Psoas muscle (tissue), 8 donors: ENCODE data around the gene OSBP. TPM values are rescaled to one million over a fixed set of nuclear protein-coding genes. Genes with fewer than 3 reads are reported as not detected.
A peak's percentile ranks its signal among the peaks of the same experiment; 100 is the strongest.

ENCODE experiments used
- ATAC-seq, 4 donors: fragments of 200-7000 bp; cut with Tn5 transposase; one replicate each; pipeline ENCODE4 v1.9.1; 2020; ENCODE audit warnings: moderate library complexity in 3 of 4, mild to moderate bottlenecking in 2 of 4
- DNase-seq, 2 donors: peaks; one replicate each; pipeline ENCODE4 v3.0.0-alpha.2; 2020
- H3K27ac ChIP-seq: fragments of 200-600 bp; one replicate; pipeline ENCODE4 v1.8.0; 2022
- H3K27me3 ChIP-seq, 3 donors: fragments of 200-600 bp in 1 of 3; one replicate each; pipeline versions ENCODE4 v1.6.1 to v1.8.0; 2013 to 2022; ENCODE audit warnings: low read length in 2 of 3, mild to moderate bottlenecking in 2 of 3, moderate library complexity in 1 of 3; ENCODE audit not compliant: insufficient read depth in 3 of 3
- H3K36me3 ChIP-seq, 2 donors: fragments of 200-600 bp in 1 of 2; one replicate each; pipeline versions ENCODE4 v1.6.1 to v1.8.0; 2013 to 2022; ENCODE audit warnings: low read depth in 1 of 2, mild to moderate bottlenecking in 1 of 2, moderate library complexity in 1 of 2; ENCODE audit not compliant: insufficient read depth in 1 of 2
- H3K4me1 ChIP-seq: fragments of 200-600 bp; one replicate; pipeline ENCODE4 v1.8.0; 2022
- H3K4me3 ChIP-seq: fragments of 200-600 bp; one replicate; pipeline ENCODE4 v1.8.0; 2022; ENCODE audit warnings: mild to moderate bottlenecking
- H3K9me3 ChIP-seq: fragments of 200-600 bp; one replicate; pipeline ENCODE4 v1.8.0; 2022
- WGBS, 3 donors: extraction: QIAGEN DNeasy Blood & Tissue Kit; methylation state at CpG; one replicate each; pipeline versions ENCODE4 v1.1.6 to v1.1.7; 2013; 5-methylcytosine and 5-hydroxymethylcytosine counted together
- intact Hi-C, 2 donors: fragments of 100-400 bp; cut with DNase I; formaldehyde crosslinking; loops; one replicate each; pipeline versions ENCODE4 v1.11.0 to v1.14.2; 2022
- polyA plus RNA-seq, 3 donors: library from polyadenylated mRNA; stranded (reverse); fragments of 200-250 nt; gene quantifications; one replicate each; pipeline ENCODE4 v1.2.3, GENCODE V29; 2013
- total RNA-seq, 4 donors: library from RNA; stranded (reverse); fragmentation: NEBNext Ultra II Directional in 2 of 4; extraction: Animal tissue kit (Norgen Biotek cat#: 25700) in 2 of 4; gene quantifications; one replicate each; pipeline versions ENCODE4 v1.2.1 to v1.2.4, GENCODE V29; 2021 to 2023
- TF ChIP-seq, protein P1 (sequence below): fragments of 200-600 bp; IDR thresholded peaks from one replicate; pipeline ENCODE4 v1.8.0; 2022; ENCODE audit warnings: antibody characterized with exemption
- donor health status: healthy with polysubstance abuse.
- donor health status: DM: no; HTN: no; CAD: no; lungs with moderate emphysema.
- donor health status: Bipolar disorder and iron deficiency.
- donor health status: healthy.
- donor health status: DM: yes; HTN: yes; CAD: no.
- donor health status: DM: no; HTN: no; CAD: no.
- donor health status: DM: no; HTN: no; CAD: no.
- donor health status: DM: yes; HTN: yes; CAD: no.

The OSBP gene
- total and polyA plus RNA-seq, 7 donors, result 12.9 to 51.2 (median 43.3) TPM

- TF ChIP-seq, protein P1, sequence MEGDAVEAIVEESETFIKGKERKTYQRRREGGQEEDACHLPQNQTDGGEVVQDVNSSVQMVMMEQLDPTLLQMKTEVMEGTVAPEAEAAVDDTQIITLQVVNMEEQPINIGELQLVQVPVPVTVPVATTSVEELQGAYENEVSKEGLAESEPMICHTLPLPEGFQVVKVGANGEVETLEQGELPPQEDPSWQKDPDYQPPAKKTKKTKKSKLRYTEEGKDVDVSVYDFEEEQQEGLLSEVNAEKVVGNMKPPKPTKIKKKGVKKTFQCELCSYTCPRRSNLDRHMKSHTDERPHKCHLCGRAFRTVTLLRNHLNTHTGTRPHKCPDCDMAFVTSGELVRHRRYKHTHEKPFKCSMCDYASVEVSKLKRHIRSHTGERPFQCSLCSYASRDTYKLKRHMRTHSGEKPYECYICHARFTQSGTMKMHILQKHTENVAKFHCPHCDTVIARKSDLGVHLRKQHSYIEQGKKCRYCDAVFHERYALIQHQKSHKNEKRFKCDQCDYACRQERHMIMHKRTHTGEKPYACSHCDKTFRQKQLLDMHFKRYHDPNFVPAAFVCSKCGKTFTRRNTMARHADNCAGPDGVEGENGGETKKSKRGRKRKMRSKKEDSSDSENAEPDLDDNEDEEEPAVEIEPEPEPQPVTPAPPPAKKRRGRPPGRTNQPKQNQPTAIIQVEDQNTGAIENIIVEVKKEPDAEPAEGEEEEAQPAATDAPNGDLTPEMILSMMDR, result no peak
- no peak for ATAC-seq
- no peak for DNase-seq
- Histone ChIP-seq H3K27me3 (no peaks in the 10 kb centered on the region), H3K4me3 (no peak overlapping the region), H3K4me1 (no peaks in the 10 kb centered on the region), H3K9me3 (no peaks in the 10 kb centered on the region), H3K36me3 (no peaks in the 10 kb centered on the region), H3K27ac (no peak overlapping the region)
- intact Hi-C loops, result loop anchor here in 1 of 2 donors (5.0 kb wide), 1 partner anchor 114 kb away; the partner anchor contains the start of gene PATL1
- WGBS, 3 donors, result 49 to 56% (median 55%) methylated on average over 2 of the region's 2 CpGs
Observed at GRCh38 chr11:59552844-59553243, 62.7 kb downstream of the OSBP start.

DNA sequence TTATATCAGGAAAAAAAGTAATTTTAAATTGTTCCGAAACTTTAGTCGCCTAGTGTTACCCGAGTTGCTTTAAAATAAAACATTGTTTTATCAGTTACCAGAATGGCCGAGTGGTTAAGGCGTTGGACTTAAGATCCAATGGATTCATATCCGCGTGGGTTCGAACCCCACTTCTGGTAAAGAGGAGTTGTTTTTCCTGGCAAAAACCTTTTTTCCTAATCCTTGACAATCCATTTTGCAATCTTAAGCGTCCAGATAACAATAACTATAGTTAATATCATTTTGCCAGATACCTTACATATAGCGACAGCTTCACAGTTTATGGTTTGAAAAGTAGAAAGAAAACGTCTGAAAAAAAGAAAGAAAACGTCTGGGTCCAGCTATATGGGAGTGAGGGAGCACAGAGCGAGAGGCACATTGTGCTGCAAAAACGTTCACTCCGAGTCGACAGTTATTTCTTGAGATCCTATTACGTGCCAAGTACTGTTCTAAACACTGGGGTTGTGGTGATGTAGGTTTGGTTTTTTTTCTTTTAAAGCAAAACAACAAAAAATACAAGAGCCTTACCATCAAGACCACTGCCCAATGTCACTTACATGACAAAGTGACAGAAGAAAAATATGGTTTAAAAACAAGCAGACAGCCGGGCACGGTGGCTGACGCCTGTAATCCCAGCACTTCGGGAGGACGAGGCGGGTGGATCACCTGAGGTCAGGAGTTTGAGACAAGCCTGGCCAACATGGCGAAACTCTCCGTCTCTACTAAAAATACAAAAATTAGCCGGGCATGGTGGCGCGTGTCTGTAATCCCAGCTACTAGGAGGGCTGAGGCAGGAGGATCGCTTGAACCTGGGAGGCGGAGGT is 63.7 kb downstream of the OSBP start:
- Histone ChIP-seq H3K4me1 (no peaks in the 10 kb centered on the region), H3K36me3 (no peaks in the 10 kb centered on the region), H3K9me3 (no peaks in the 10 kb centered on the region), H3K4me3 (peak overlapping the region; percentile 66), H3K27ac (peak overlapping the region; percentile 87), H3K27me3 (no peaks in the 10 kb centered on the region)
- ATAC-seq (peak; percentile 39 to 41 (median 40)), DNase-seq (no peak)
- TF ChIP-seq, protein P1, result no peak
- intact Hi-C loops, result loop anchor here in 1 of 2 donors (5.0 kb wide), 1 partner anchor 115 kb away; the partner anchor contains the start of gene PATL1
- WGBS, 3 donors, result 24 to 26% (median 25%) methylated on average over 30 of the region's 30 CpGs

DNA sequence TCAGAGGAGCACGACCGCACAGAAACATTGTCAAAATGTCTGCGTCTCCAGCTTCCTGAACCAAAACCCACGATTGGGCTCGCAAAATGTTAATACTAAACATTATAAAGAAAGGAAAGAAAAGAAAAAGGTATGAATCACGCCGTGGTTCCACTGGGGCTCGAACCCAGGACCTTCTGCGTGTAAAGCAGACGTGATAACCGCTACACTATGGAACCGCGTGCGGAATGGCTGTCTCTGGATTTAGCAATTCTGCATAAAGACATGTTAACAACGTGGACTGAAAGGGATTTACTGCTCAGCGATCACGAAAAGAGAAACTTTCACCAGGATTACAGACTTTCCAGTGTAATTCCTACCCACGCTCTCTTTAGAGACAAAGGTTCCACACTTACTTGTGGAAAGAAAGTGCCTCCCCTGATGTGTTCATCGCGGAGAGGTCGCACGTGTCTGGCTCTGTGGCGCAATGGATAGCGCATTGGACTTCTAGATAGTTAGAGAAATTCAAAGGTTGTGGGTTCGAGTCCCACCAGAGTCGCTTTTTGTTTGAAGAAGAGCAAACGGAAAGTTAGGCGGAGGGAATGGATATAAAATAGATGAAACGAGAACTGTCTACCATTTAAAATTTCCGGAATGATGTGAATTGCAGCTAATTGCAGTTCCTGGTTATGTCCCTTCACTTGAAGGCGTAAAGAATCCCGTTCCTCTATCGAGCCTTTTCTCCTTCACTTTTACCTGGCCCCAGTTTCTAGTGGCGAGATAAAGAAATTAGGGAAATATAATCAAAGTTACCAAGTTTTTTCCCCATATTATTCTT is 64.5 kb downstream of the OSBP start:
- ATAC-seq (peak; percentile 75 to 82 (median 78)), DNase-seq (peak; percentile 75 to 84)
- Histone ChIP-seq H3K4me1 (no peaks in the 10 kb centered on the region), H3K4me3 (peak overlapping the region; percentile 66), H3K36me3 (no peaks in the 10 kb centered on the region), H3K27ac (peak overlapping the region; percentile 87), H3K27me3 (no peaks in the 10 kb centered on the region), H3K9me3 (no peaks in the 10 kb centered on the region)
- intact Hi-C loops, result loop anchor here in 1 of 2 donors (5.0 kb wide), 1 partner anchor 116 kb away; the partner anchor contains the start of gene PATL1
- WGBS, 3 donors, result 1 to 2% (median 1%) methylated on average over 34 of the region's 34 CpGs
- TF ChIP-seq, protein P1, result no peak

DNA sequence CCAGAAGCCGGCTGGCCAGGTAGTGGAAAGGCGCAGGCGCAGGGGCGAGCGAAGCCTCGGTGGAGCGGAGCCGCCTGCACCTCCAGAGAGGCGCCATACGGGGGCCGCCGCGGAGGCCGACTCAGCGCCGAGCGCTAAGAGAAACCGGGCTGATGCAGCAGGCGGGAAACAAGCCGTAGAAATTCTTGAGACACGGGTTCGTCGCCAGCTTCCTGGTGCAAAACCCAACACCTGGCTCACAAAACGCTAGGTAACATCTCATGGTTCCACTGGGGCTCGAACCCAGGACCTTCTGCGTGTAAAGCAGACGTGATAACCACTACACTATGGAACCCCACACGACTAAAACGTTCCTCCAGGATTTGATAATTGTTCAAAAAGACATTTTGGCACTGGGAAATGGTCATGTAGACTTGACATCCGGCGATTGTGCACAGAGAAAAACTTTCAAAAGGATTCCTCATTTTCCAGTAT is 65.2 kb downstream of the OSBP start:
- H3K4me1 ChIP-seq, result no peaks in the 10 kb centered on the region
- no peaks in the 10 kb centered on the region for H3K9me3 ChIP-seq
- WGBS, 3 donors, result 0 to 2% (median 1%) methylated on average over 31 of the region's 31 CpGs
- ATAC-seq, result peak; percentile 87 to 89 (median 88)
- H3K27ac ChIP-seq, result peak overlapping the region; percentile 87
- no peaks in the 10 kb centered on the region for H3K36me3 ChIP-seq
- TF ChIP-seq, protein P1, result peak; percentile 51
- no peaks in the 10 kb centered on the region for H3K27me3 ChIP-seq
- peak; percentile 80 to 84 for DNase-seq
- H3K4me3 ChIP-seq, result peak overlapping the region; percentile 66
- intact Hi-C loops, result loop anchor here in 1 of 2 donors (5.0 kb wide), 1 partner anchor 117 kb away; the partner anchor contains the start of gene PATL1
